WTC11 (cell line): Measurements from ENCODE around the gene ZZZ3. TPM values are rescaled to one million over a fixed set of nuclear protein-coding genes. Genes with fewer than 3 reads are reported as not detected.

Experiments used
- ATAC-seq: fragments of 200-7000 bp; cut with Tn5 transposase; 2 replicates; pipeline ENCODE4 v1.10.0; 2021; ENCODE audit warnings: mild to moderate bottlenecking, moderate library complexity
- CTCF ChIA-PET: fragments of 300-600 bp; sonication (Branson Sonifier 250); formaldehyde crosslinking; loops from one replicate; lab custom pipeline; 2021; ENCODE audit warnings: antibody characterized with exemption; lab: Charles Lee
- POLR2A ChIA-PET: fragments of 350-600 bp; sonication (Branson Sonifier 250); formaldehyde crosslinking; loops from one replicate; lab custom pipeline; 2021; ENCODE audit warnings: antibody characterized with exemption; lab: Charles Lee
- DNase-seq: peaks from one replicate; pipeline ENCODE4 v3.0.0; 2021; ENCODE audit warnings: low spot score
- H3K27ac Mint-ChIP-seq: 2 replicates; pipeline ENCODE4 v1.8.0; 2021; ENCODE audit warnings: mixed read lengths
- H3K27me3 Mint-ChIP-seq: 2 replicates; pipeline ENCODE4 v1.8.0; 2021; ENCODE audit warnings: low read depth, mild to moderate bottlenecking, moderate library complexity, mixed read lengths
- H3K36me3 Mint-ChIP-seq: 2 replicates; pipeline ENCODE4 v1.8.0; 2021; ENCODE audit warnings: mixed read lengths
- H3K4me1 Mint-ChIP-seq: 2 replicates; pipeline ENCODE4 v1.8.0; 2022; ENCODE audit warnings: mixed read lengths
- H3K4me3 Mint-ChIP-seq: 2 replicates; pipeline ENCODE4 v1.8.0; 2021; ENCODE audit warnings: mild to moderate bottlenecking, moderate library complexity, mixed read lengths
- H3K9me3 Mint-ChIP-seq: 2 replicates; pipeline ENCODE4 v1.8.0; 2021; ENCODE audit warnings: mixed read lengths
- ATF1 ChIP-seq: sonication (generic); formaldehyde crosslinking; IDR thresholded peaks from 2 replicates; pipeline ENCODE4 v1.8.1; 2023; ENCODE audit warnings: mild to moderate bottlenecking, moderate library complexity, missing genetic modification reagents
- ESRRA ChIP-seq: sonication (generic); formaldehyde crosslinking; IDR thresholded peaks from 2 replicates; pipeline ENCODE4 v1.8.1; 2022; ENCODE audit warnings: mild to moderate bottlenecking, missing genetic modification reagents, borderline replicate concordance
- FOXK1 ChIP-seq: sonication (generic); formaldehyde crosslinking; IDR thresholded peaks from 2 replicates; pipeline ENCODE4 v1.8.0; 2022; ENCODE audit warnings: mild to moderate bottlenecking, moderate library complexity, missing genetic modification reagents
- GTF2I ChIP-seq: fragments of 250-450 bp; sonication (Bioruptor Pico); conservative IDR thresholded peaks from 2 replicates; pipeline ENCODE4 v1.4.0; 2021; ENCODE audit warnings: mild to moderate bottlenecking
- KAT7 ChIP-seq: sonication (generic); formaldehyde crosslinking; IDR thresholded peaks from 2 replicates; pipeline ENCODE4 v1.8.1; 2023; ENCODE audit warnings: missing genetic modification reagents, mild to moderate bottlenecking, borderline replicate concordance
- MYBL2 ChIP-seq: sonication (generic); formaldehyde crosslinking; IDR thresholded peaks from 2 replicates; pipeline ENCODE4 v1.8.1; 2023; ENCODE audit warnings: mild to moderate bottlenecking, moderate library complexity, missing genetic modification reagents
- NFYB ChIP-seq: sonication (generic); formaldehyde crosslinking; conservative IDR thresholded peaks from 2 replicates; pipeline ENCODE4 v1.8.0; 2022; ENCODE audit warnings: low read depth, missing genetic modification reagents
- OVOL2 ChIP-seq: fragments of 250-450 bp; sonication (Bioruptor Pico); IDR thresholded peaks from 2 replicates; pipeline ENCODE4 v1.9.0; 2021; ENCODE audit warnings: mild to moderate bottlenecking, borderline replicate concordance
- RELA ChIP-seq: sonication (generic); formaldehyde crosslinking; IDR thresholded peaks from 2 replicates; pipeline ENCODE4 v1.8.1; 2022; ENCODE audit warnings: missing genetic modification reagents, mild to moderate bottlenecking, borderline replicate concordance
- TP53 ChIP-seq: sonication (generic); formaldehyde crosslinking; IDR thresholded peaks from 2 replicates; pipeline ENCODE4 v1.8.1; 2023; ENCODE audit warnings: mild to moderate bottlenecking, missing genetic modification reagents
- ZBTB21 ChIP-seq: sonication (generic); formaldehyde crosslinking; IDR thresholded peaks from 2 replicates; pipeline ENCODE4 v1.8.1; 2023; ENCODE audit warnings: mild to moderate bottlenecking, missing genetic modification reagents, borderline replicate concordance
- ZNF121 ChIP-seq: sonication (generic); formaldehyde crosslinking; IDR thresholded peaks from 2 replicates; pipeline ENCODE4 v1.8.0; 2023; ENCODE audit warnings: missing genetic modification reagents
- ZNF263 ChIP-seq: sonication (generic); formaldehyde crosslinking; IDR thresholded peaks from 2 replicates; pipeline ENCODE4 v1.8.1; 2022; ENCODE audit warnings: low read depth, mild to moderate bottlenecking, moderate library complexity, missing genetic modification reagents
- ZNF671 ChIP-seq: fragments of 250-450 bp; sonication (Bioruptor Pico); IDR thresholded peaks from 2 replicates; pipeline ENCODE4 v1.8.0; 2021; ENCODE audit warnings: mild to moderate bottlenecking
- total RNA-seq: library from RNA; stranded (reverse); gene quantifications from 3 replicates; pipeline ENCODE4 v1.2.3, GENCODE V29; 2021
- TF ChIP-seq, protein P1 (sequence below): sonication (generic); formaldehyde crosslinking; IDR thresholded peaks from 2 replicates; pipeline ENCODE4 v1.8.1; 2022; ENCODE audit warnings: missing genetic modification reagents, borderline replicate concordance
- TF ChIP-seq, protein P2 (sequence below): sonication (generic); formaldehyde crosslinking; IDR thresholded peaks from 2 replicates; pipeline ENCODE4 v1.8.1; 2023; ENCODE audit warnings: mild to moderate bottlenecking, missing genetic modification reagents, moderate library complexity
- TF ChIP-seq, protein P3 (sequence below): sonication (generic); formaldehyde crosslinking; IDR thresholded peaks from 2 replicates; pipeline ENCODE4 v1.8.0; 2022; ENCODE audit warnings: missing genetic modification reagents
- TF ChIP-seq, protein P4 (sequence below): sonication (generic); formaldehyde crosslinking; conservative IDR thresholded peaks from 2 replicates; pipeline ENCODE4 v1.8.1; 2022; ENCODE audit warnings: mild to moderate bottlenecking, missing genetic modification reagents
- TF ChIP-seq, protein P5 (sequence below): sonication (generic); formaldehyde crosslinking; IDR thresholded peaks from 2 replicates; pipeline ENCODE4 v1.8.0; 2022; ENCODE audit warnings: mild to moderate bottlenecking, missing genetic modification reagents
- TF ChIP-seq, protein P6 (sequence below): sonication (generic); formaldehyde crosslinking; IDR thresholded peaks from 2 replicates; pipeline ENCODE4 v1.8.0; 2023; ENCODE audit warnings: mild to moderate bottlenecking, missing genetic modification reagents
- TF ChIP-seq, protein P7 (sequence below): fragments of 250-450 bp; sonication (Bioruptor Pico); IDR thresholded peaks from 2 replicates; pipeline ENCODE4 v2.1.2; 2022; ENCODE audit warnings: mild to moderate bottlenecking, moderate library complexity

ZZZ3 gene
- total RNA-seq, 1 experiment from 2014 or later = 43.5 TPM

DNA sequence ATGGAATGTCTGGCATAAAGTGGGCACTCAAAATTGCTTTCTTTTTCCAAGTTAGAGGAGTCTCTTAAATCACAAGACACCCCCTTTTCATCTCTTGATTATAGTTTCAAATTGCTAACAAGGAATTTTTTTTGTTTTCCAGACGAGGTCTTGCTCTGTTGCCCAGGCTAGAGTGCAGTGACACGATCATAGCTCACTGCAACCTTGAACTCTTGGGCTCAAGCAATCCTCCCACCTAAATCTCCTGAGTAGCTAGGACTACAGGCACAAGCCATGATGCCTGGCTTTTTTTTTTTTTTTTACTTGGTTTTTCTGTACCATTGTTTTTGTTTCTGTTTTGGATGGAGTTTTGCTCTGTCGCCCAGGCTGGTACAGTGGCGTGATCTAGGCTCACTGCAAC, 20.8 kb downstream of the ZZZ3 start:
- ChIA-PET CTCF (interaction anchor here (0.6 kb wide), 1 partner anchor 221 kb away, joined by 3 read pairs; no protein-coding TSS in a partner anchor), POLR2A (no interaction called here)
- Mint-ChIP-seq H3K27ac (no peak overlapping the region; the same call in 1 of the 2 replicates), H3K4me3 (no peak overlapping the region), H3K27me3 (no peaks in the 10 kb centered on the region), H3K36me3 (no peaks in the 10 kb centered on the region), H3K9me3 (0 out of 2 replicates have a peak, but pooled peaks cover 9% of the 10 kb centered on the region), H3K4me1 (no peaks in the 10 kb centered on the region)
- TF ChIP-seq ZNF263 (CRISPR knock-in tag) = no peak
- TF ChIP-seq, protein P1, sequence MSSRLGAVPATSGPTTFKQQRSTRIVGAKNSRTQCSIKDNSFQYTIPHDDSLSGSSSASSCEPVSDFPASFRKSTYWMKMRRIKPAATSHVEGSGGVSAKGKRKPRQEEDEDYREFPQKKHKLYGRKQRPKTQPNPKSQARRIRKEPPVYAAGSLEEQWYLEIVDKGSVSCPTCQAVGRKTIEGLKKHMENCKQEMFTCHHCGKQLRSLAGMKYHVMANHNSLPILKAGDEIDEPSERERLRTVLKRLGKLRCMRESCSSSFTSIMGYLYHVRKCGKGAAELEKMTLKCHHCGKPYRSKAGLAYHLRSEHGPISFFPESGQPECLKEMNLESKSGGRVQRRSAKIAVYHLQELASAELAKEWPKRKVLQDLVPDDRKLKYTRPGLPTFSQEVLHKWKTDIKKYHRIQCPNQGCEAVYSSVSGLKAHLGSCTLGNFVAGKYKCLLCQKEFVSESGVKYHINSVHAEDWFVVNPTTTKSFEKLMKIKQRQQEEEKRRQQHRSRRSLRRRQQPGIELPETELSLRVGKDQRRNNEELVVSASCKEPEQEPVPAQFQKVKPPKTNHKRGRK (CRISPR knock-in tag) = no peak
- ATAC-seq (no peak), DNase-seq (no peak)

DNA sequence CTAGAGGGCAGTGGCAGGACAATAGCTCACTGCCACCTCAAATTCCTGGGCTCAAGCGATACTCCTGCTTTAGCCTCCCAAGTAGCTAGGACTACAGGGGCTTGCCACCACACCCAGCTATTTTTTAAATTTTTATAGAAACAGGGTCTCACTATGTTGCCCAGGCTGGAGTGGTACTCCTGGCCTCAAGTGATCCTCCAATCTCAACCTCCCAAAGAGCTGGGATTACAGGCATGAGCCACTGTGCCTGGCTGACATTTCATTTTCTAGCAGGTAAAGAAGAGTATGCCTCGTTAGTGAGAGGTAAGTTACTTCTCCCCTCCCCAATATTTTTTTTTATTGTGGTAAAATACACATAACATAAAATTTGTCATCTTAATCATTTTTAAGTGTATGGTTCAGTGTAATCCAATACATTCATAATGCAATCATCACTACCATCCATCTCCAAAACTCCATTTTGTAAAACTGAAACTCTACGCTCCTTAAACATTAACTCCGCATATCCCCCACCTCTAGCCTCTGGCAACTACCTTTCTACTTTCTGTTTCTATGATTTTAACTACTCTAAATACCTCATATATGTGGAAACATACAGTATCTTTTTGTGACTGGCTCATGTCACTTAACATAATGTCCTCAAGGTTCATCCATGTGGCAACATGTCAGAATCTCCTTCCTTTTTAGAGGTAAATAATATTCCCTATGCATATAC, 22.4 kb downstream of the ZZZ3 start:
- no peak overlapping the region for H3K4me3 Mint-ChIP-seq
- ChIA-PET CTCF (no interaction called here), POLR2A (interaction anchor here (0.6 kb wide), 1 partner anchor 160 kb away, joined by 5 read pairs; no protein-coding TSS in a partner anchor)
- no peaks in the 10 kb centered on the region for H3K27me3 Mint-ChIP-seq
- 0 out of 2 replicates have a peak, but pooled peaks cover under 1% of the 10 kb centered on the region for H3K36me3 Mint-ChIP-seq
- DNase-seq = no peak
- no peak for ATAC-seq
- H3K9me3 Mint-ChIP-seq = 0 out of 2 replicates have a peak, but pooled peaks cover 9% of the 10 kb centered on the region
- H3K27ac Mint-ChIP-seq = no peak overlapping the region
- TF ChIP-seq, protein P2, sequence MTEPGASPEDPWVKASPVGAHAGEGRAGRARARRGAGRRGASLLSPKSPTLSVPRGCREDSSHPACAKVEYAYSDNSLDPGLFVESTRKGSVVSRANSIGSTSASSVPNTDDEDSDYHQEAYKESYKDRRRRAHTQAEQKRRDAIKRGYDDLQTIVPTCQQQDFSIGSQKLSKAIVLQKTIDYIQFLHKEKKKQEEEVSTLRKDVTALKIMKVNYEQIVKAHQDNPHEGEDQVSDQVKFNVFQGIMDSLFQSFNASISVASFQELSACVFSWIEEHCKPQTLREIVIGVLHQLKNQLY (CRISPR knock-in tag) = no peak
- TF ChIP-seq ZNF671 (CRISPR knock-in tag) (no peak), ZNF121 (CRISPR knock-in tag) (peak; percentile 49; the same call in 1 of the 2 replicates), FOXK1 (CRISPR knock-in tag) (no peak)
- TF ChIP-seq, protein P3, sequence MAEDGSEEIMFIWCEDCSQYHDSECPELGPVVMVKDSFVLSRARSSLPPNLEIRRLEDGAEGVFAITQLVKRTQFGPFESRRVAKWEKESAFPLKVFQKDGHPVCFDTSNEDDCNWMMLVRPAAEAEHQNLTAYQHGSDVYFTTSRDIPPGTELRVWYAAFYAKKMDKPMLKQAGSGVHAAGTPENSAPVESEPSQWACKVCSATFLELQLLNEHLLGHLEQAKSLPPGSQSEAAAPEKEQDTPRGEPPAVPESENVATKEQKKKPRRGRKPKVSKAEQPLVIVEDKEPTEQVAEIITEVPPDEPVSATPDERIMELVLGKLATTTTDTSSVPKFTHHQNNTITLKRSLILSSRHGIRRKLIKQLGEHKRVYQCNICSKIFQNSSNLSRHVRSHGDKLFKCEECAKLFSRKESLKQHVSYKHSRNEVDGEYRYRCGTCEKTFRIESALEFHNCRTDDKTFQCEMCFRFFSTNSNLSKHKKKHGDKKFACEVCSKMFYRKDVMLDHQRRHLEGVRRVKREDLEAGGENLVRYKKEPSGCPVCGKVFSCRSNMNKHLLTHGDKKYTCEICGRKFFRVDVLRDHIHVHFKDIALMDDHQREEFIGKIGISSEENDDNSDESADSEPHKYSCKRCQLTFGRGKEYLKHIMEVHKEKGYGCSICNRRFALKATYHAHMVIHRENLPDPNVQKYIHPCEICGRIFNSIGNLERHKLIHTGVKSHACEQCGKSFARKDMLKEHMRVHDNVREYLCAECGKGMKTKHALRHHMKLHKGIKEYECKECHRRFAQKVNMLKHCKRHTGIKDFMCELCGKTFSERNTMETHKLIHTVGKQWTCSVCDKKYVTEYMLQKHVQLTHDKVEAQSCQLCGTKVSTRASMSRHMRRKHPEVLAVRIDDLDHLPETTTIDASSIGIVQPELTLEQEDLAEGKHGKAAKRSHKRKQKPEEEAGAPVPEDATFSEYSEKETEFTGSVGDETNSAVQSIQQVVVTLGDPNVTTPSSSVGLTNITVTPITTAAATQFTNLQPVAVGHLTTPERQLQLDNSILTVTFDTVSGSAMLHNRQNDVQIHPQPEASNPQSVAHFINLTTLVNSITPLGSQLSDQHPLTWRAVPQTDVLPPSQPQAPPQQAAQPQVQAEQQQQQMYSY = no peak
- no peaks in the 10 kb centered on the region for H3K4me1 Mint-ChIP-seq

DNA sequence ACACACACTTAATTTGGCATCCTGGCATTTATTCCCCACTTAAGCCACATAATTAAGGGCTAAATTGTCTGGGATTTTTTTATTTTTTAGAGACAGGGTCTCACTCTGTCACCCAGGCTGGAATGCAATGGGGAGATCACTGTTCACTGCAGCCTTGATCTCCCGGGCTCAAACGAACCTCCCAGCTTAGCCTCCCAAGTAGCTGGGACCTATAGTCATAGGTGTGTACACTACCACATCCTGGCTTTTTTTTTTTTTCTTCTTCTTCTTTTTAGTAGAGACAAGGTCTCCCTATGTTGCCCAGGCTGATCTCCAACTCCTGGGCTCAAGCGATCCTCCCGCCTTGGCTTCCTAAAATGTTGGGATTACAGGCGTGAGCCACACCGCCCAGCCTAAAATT, 24.2 kb downstream of the ZZZ3 start:
- Mint-ChIP-seq H3K27ac (no peak overlapping the region), H3K36me3 (0 out of 2 replicates have a peak, but pooled peaks cover 4% of the 10 kb centered on the region), H3K4me3 (no peak overlapping the region), H3K27me3 (no peaks in the 10 kb centered on the region), H3K9me3 (peaks cover 11% of the 10 kb centered on the region), H3K4me1 (no peaks in the 10 kb centered on the region)
- ChIA-PET CTCF (no interaction called here), POLR2A (no interaction called here)
- ATAC-seq (no peak), DNase-seq (no peak)
- TF ChIP-seq, protein P4, sequence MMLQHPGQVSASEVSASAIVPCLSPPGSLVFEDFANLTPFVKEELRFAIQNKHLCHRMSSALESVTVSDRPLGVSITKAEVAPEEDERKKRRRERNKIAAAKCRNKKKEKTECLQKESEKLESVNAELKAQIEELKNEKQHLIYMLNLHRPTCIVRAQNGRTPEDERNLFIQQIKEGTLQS = no peak
- TF ChIP-seq NFYB (CRISPR knock-in tag) = no peak
- no peak for TF ChIP-seq RELA
- TF ChIP-seq GTF2I (CRISPR knock-in tag) = no peak
- no peak for TF ChIP-seq OVOL2 (CRISPR knock-in tag)
- TF ChIP-seq ATF1 = no peak
- TF ChIP-seq, protein P5, sequence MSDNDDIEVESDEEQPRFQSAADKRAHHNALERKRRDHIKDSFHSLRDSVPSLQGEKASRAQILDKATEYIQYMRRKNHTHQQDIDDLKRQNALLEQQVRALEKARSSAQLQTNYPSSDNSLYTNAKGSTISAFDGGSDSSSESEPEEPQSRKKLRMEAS (CRISPR knock-in tag) = no peak
- TF ChIP-seq, protein P6, sequence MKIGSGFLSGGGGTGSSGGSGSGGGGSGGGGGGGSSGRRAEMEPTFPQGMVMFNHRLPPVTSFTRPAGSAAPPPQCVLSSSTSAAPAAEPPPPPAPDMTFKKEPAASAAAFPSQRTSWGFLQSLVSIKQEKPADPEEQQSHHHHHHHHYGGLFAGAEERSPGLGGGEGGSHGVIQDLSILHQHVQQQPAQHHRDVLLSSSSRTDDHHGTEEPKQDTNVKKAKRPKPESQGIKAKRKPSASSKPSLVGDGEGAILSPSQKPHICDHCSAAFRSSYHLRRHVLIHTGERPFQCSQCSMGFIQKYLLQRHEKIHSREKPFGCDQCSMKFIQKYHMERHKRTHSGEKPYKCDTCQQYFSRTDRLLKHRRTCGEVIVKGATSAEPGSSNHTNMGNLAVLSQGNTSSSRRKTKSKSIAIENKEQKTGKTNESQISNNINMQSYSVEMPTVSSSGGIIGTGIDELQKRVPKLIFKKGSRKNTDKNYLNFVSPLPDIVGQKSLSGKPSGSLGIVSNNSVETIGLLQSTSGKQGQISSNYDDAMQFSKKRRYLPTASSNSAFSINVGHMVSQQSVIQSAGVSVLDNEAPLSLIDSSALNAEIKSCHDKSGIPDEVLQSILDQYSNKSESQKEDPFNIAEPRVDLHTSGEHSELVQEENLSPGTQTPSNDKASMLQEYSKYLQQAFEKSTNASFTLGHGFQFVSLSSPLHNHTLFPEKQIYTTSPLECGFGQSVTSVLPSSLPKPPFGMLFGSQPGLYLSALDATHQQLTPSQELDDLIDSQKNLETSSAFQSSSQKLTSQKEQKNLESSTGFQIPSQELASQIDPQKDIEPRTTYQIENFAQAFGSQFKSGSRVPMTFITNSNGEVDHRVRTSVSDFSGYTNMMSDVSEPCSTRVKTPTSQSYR (CRISPR knock-in tag) = no peak
- TF ChIP-seq KAT7 (CRISPR knock-in tag) = no peak
- TF ChIP-seq MYBL2 (CRISPR knock-in tag) = no peak
- TF ChIP-seq, protein P7, sequence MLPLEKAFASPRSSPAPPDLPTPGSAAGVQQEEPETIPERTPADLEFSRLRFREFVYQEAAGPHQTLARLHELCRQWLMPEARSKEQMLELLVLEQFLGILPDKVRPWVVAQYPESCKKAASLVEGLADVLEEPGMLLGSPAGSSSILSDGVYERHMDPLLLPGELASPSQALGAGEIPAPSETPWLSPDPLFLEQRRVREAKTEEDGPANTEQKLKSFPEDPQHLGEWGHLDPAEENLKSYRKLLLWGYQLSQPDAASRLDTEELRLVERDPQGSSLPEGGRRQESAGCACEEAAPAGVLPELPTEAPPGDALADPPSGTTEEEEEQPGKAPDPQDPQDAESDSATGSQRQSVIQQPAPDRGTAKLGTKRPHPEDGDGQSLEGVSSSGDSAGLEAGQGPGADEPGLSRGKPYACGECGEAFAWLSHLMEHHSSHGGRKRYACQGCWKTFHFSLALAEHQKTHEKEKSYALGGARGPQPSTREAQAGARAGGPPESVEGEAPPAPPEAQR (CRISPR knock-in tag) = no peak
- no peak for TF ChIP-seq ESRRA (CRISPR knock-in tag)
- no peak for TF ChIP-seq ZBTB21 (CRISPR knock-in tag)
- no peak for TF ChIP-seq TP53 (CRISPR knock-in tag)
